ENCODE measurements around the gene TESK2.
"Not testable (repeated sequence)": the region's sequence is repeated elsewhere in the genome, so short reads cannot be mapped to it uniquely, and the experiment has no call there.

TESK2 gene

GRCh38 chr1:45473302-45473701 is 17.7 kb downstream of the TESK2 start:
- DNase-seq (ENCODE audit: low spot score): no peak

GRCh38 chr1:45470306-45470798 is 20.6 kb downstream of the TESK2 start:
- DNase-seq (ENCODE audit: low spot score): no peak

- not testable (repeated sequence) for DNase-seq (ENCODE audit: low spot score)
These were observed 23.6 kb downstream of the TESK2 start for GRCh38 chr1:45467353-45467752.

- DNase-seq (ENCODE audit: low spot score): no peak
These were observed 25.7 kb downstream of the TESK2 start for GRCh38 chr1:45465277-45465676.

GRCh38 chr1:45458894-45459293 is 32.1 kb downstream of the TESK2 start:
- no peak for DNase-seq (ENCODE audit: low spot score)

GRCh38 chr1:45456531-45456930 is 34.4 kb downstream of the TESK2 start:
- DNase-seq (ENCODE audit: low spot score): no peak

- DNase-seq (ENCODE audit: low spot score): no peak
These were observed 35.8 kb downstream of the TESK2 start for GRCh38 chr1:45455162-45455561.

- DNase-seq (ENCODE audit: low spot score): no peak
These were observed 36.5 kb downstream of the TESK2 start for GRCh38 chr1:45454464-45454863.

- no peak for DNase-seq (ENCODE audit: low spot score)
These were observed 38.5 kb downstream of the TESK2 start for GRCh38 chr1:45452503-45452902.

GRCh38 chr1:45448357-45448756 is 42.6 kb downstream of the TESK2 start:
- no peak for DNase-seq (ENCODE audit: low spot score)

GRCh38 chr1:45446950-45447672 is 43.9 kb downstream of the TESK2 start:
- DNase-seq (ENCODE audit: low spot score): no peak

GRCh38 chr1:45446530-45446929 is 44.4 kb downstream of the TESK2 start:
- DNase-seq (ENCODE audit: low spot score): no peak

GRCh38 chr1:45444609-45445131 is 46.3 kb downstream of the TESK2 start:
- DNase-seq (ENCODE audit: low spot score): no peak

- DNase-seq (ENCODE audit: low spot score): no peak
These were observed 47.1 kb downstream of the TESK2 start for GRCh38 chr1:45443580-45444446.

- DNase-seq (ENCODE audit: low spot score): no peak
These were observed 48.7 kb downstream of the TESK2 start for GRCh38 chr1:45442272-45442671.

- DNase-seq (ENCODE audit: low spot score): no peak
These were observed 53.6 kb downstream of the TESK2 start for GRCh38 chr1:45437323-45437722.

- no peak for DNase-seq (ENCODE audit: low spot score)
These were observed 60.5 kb downstream of the TESK2 start for GRCh38 chr1:45430490-45430889.

- no peak for DNase-seq (ENCODE audit: low spot score)
These were observed 61.3 kb downstream of the TESK2 start for GRCh38 chr1:45429561-45430159.

- no peak for DNase-seq (ENCODE audit: low spot score)
These were observed 66.9 kb downstream of the TESK2 start for GRCh38 chr1:45423906-45424678.

- no peak for DNase-seq (ENCODE audit: low spot score)
These were observed 69.0 kb downstream of the TESK2 start for GRCh38 chr1:45421935-45422334.

- no peak for DNase-seq (ENCODE audit: low spot score)
These were observed 76.2 kb downstream of the TESK2 start for GRCh38 chr1:45414746-45415145.

GRCh38 chr1:45412899-45413298 is 78.1 kb downstream of the TESK2 start:
- no peak for DNase-seq (ENCODE audit: low spot score)

All from CD4-positive, alpha-beta T cell treated with Interleukin-15 for 4 hours (primary cell).